Right renal pelvis (tissue), 4 donors: ENCODE data around the gene RBMS3. TPM values are rescaled to one million over a fixed set of nuclear protein-coding genes. Genes with fewer than 3 reads are reported as not detected.

Experiments used
- DNase-seq, 4 donors: peaks; one replicate each; pipeline ENCODE4 v3.0.0-alpha.2; 2013; ENCODE audit warnings: low read depth in 4 of 4, low spot score in 3 of 4, missing footprints in 1 of 4
- polyA plus RNA-seq, 4 donors: library from polyadenylated mRNA; unstranded; fragments of 120-200 nt; gene quantifications; one replicate each; pipeline ENCODE4 v1.2.1, GENCODE V29; 2013; ENCODE audit not compliant: insufficient read length in 4 of 4

RBMS3 gene
- polyA plus RNA-seq, 4 donors = 10.3 to 15.0 (median 14.5) TPM

GRCh38 chr3:29823233-29823632 is 542.4 kb downstream of the RBMS3 start:
- DNase-seq = no peak

GRCh38 chr3:29826712-29827111 is 545.8 kb downstream of the RBMS3 start:
- DNase-seq = no peak

- DNase-seq = no peak
Observed at GRCh38 chr3:29827756-29828155, 546.9 kb downstream of the RBMS3 start.

- DNase-seq = no peak
Observed at GRCh38 chr3:29829340-29829739, 548.5 kb downstream of the RBMS3 start.

GRCh38 chr3:29850641-29851040 is 569.8 kb downstream of the RBMS3 start:
- no peak for DNase-seq

- DNase-seq = no peak
Observed at GRCh38 chr3:29852767-29853166, 571.9 kb downstream of the RBMS3 start.

- DNase-seq = no peak
Observed at GRCh38 chr3:29853841-29854397, 573.0 kb downstream of the RBMS3 start.

GRCh38 chr3:29854821-29855220 is 574.0 kb downstream of the RBMS3 start:
- no peak for DNase-seq

GRCh38 chr3:29859726-29860270 is 578.9 kb downstream of the RBMS3 start:
- DNase-seq = no peak

- DNase-seq = no peak
Observed at GRCh38 chr3:29864809-29865208, 583.9 kb downstream of the RBMS3 start.

- no peak for DNase-seq
Observed at GRCh38 chr3:29868543-29869101, 587.8 kb downstream of the RBMS3 start.

- DNase-seq = no peak
Observed at GRCh38 chr3:29870136-29870535, 589.3 kb downstream of the RBMS3 start.

GRCh38 chr3:29871087-29871486 is 590.2 kb downstream of the RBMS3 start:
- DNase-seq = no peak

- DNase-seq = no peak
Observed at GRCh38 chr3:29880809-29881208, 599.9 kb downstream of the RBMS3 start.

- no peak for DNase-seq
Observed at GRCh38 chr3:29887451-29887850, 606.6 kb downstream of the RBMS3 start.

GRCh38 chr3:29889215-29889614 is 608.3 kb downstream of the RBMS3 start:
- no peak for DNase-seq

- DNase-seq = no peak
Observed at GRCh38 chr3:29890801-29891200, 609.9 kb downstream of the RBMS3 start.

- no peak for DNase-seq
Observed at GRCh38 chr3:29892976-29893554, 612.2 kb downstream of the RBMS3 start.

- no peak for DNase-seq
Observed at GRCh38 chr3:29896856-29897255, 616.0 kb downstream of the RBMS3 start.

- DNase-seq = no peak
Observed at GRCh38 chr3:29898171-29898965, 617.5 kb downstream of the RBMS3 start.

GRCh38 chr3:29899021-29899420 is 618.1 kb downstream of the RBMS3 start:
- DNase-seq = no peak
